B cell (primary cell): Measurements from ENCODE around the gene RNASE8. TPM values are rescaled to one million over a fixed set of nuclear protein-coding genes. Genes with fewer than 3 reads are reported as not detected.

ENCODE experiments used
- ATAC-seq: fragments of 200-7000 bp; cut with Tn5 transposase; one replicate; pipeline ENCODE4 v1.10.0; 2021; ENCODE audit warnings: low read depth, mild to moderate bottlenecking, moderate number of reproducible peaks, moderate library complexity
- CTCF ChIA-PET: fragments of 350-600 bp; sonication (Branson Sonifier 250); formaldehyde crosslinking; loops from one replicate; lab custom pipeline; 2021; ENCODE audit warnings: antibody characterized with exemption, inconsistent platforms; lab: Charles Lee
- POLR2A ChIA-PET: fragments of 350-600 bp; sonication (Branson Sonifier 250); formaldehyde crosslinking; loops from one replicate; lab custom pipeline; 2021; ENCODE audit warnings: antibody characterized with exemption; lab: Charles Lee
- DNase-seq: peaks from one replicate; pipeline ENCODE4 v3.0.0; 2013
- H2AFZ ChIP-seq: 2 replicates; pipeline ENCODE4 v1.6.1; 2012; ENCODE audit warnings: mild to moderate bottlenecking, low read depth, low read length; ENCODE audit not compliant: insufficient read depth, poor library complexity, severe bottlenecking
- H3K27ac ChIP-seq, 2 donors: 1 replicate in 1 of 2; 2 replicates in 1 of 2; pipeline ENCODE4 v1.5.1; 2012 to 2013; ENCODE audit warnings: low read length in 2 of 2, mild to moderate bottlenecking in 2 of 2, moderate library complexity in 1 of 2
- H3K27me3 ChIP-seq, 4 experiments: fragments of 200-600 bp in 1 of 4; sonication (generic) in 1 of 4; replicated peaks in 1 of 4; 1 replicate in 2 of 4; 2 replicates in 2 of 4; pipeline versions ENCODE4 v1.6.1 to v1.7.0; 2013 to 2016; ENCODE audit warnings: low read length in 3 of 4, mild to moderate bottlenecking in 2 of 4, mixed read lengths in 1 of 4, moderate library complexity in 1 of 4; ENCODE audit not compliant: insufficient read depth in 4 of 4, control insufficient read depth in 3 of 4; ENCODE audit errors: control extremely low read depth in 1 of 4
- H3K36me3 ChIP-seq, 2 experiments: replicated peaks in 1 of 2; 1 replicate in 1 of 2; 2 replicates in 1 of 2; pipeline versions ENCODE4 v1.6.1 to v1.7.1; 2013; ENCODE audit warnings: low read length in 1 of 2; ENCODE audit not compliant: insufficient read depth in 2 of 2, control insufficient read depth in 1 of 2; ENCODE audit errors: control extremely low read depth in 1 of 2, extremely low read depth in 1 of 2
- H3K4me1 ChIP-seq, 2 donors: fragments of 200-600 bp in 1 of 2; sonication (generic) in 1 of 2; 1 replicate in 1 of 2; 2 replicates in 1 of 2; pipeline versions ENCODE4 v1.5.1 to v1.6.1; 2013 to 2017; ENCODE audit warnings: low read length in 2 of 2; ENCODE audit not compliant: control insufficient read depth in 2 of 2, insufficient read depth in 2 of 2
- H3K4me2 ChIP-seq: replicated peaks from 2 replicates; pipeline ENCODE3; 2012; ENCODE audit warnings: mild to moderate bottlenecking, low read depth, low read length; ENCODE audit not compliant: poor library complexity, severe bottlenecking
- H3K4me3 ChIP-seq, 5 experiments: fragments of 200-600 bp in 1 of 5; sonication (generic) in 1 of 5; 1 replicate in 3 of 5; 2 replicates in 2 of 5; pipeline versions ENCODE4 v1.5.1 to v1.7.0; 2011 to 2016; ENCODE audit warnings: low read length in 4 of 5, mild to moderate bottlenecking in 4 of 5, low read depth in 2 of 5, control low read depth in 1 of 5, moderate library complexity in 1 of 5; ENCODE audit not compliant: insufficient read depth in 1 of 5; ENCODE audit errors: control extremely low read depth in 1 of 5, extremely low read depth in 1 of 5
- H3K79me2 ChIP-seq: fragments of 200-600 bp; sonication (generic); one replicate; pipeline ENCODE4 v1.6.0; 2016; ENCODE audit warnings: low read length; ENCODE audit not compliant: control insufficient read depth, insufficient read depth
- H3K9ac ChIP-seq: fragments of 200-600 bp; sonication (generic); 2 replicates; pipeline ENCODE4 v1.6.1; 2017; ENCODE audit warnings: mild to moderate bottlenecking, low read length, moderate library complexity
- H3K9me3 ChIP-seq, 3 donors: one replicate each; pipeline versions ENCODE4 v1.6.1 to v1.7.1; 2013; ENCODE audit warnings: low read length in 2 of 3; ENCODE audit not compliant: control insufficient read depth in 2 of 3, insufficient read depth in 1 of 3; ENCODE audit errors: control extremely low read depth in 1 of 3
- H4K20me1 ChIP-seq: 2 replicates; pipeline ENCODE4 v1.6.0; 2012; ENCODE audit warnings: mild to moderate bottlenecking, low read length; ENCODE audit not compliant: insufficient read depth, control insufficient read depth, poor library complexity, severe bottlenecking
- H3K27ac Mint-ChIP-seq: one replicate; pipeline ENCODE4 v1.8.0; 2021; ENCODE audit warnings: mixed read lengths
- H3K27me3 Mint-ChIP-seq: one replicate; pipeline ENCODE4 v1.8.0; 2021; ENCODE audit warnings: mixed read lengths
- H3K4me1 Mint-ChIP-seq: one replicate; pipeline ENCODE4 v1.8.0; 2021; ENCODE audit warnings: mixed read lengths
- H3K4me3 Mint-ChIP-seq: one replicate; pipeline ENCODE4 v1.8.0; 2021; ENCODE audit warnings: mixed read lengths
- H3K9me3 Mint-ChIP-seq: one replicate; pipeline ENCODE4 v1.8.0; 2022; ENCODE audit warnings: mixed read lengths; ENCODE audit not compliant: insufficient read depth
- CTCF ChIP-seq: fragments of 200-600 bp; IDR thresholded peaks from one replicate; pipeline ENCODE4 v1.8.0; 2022; ENCODE audit warnings: antibody characterized with exemption, mild to moderate bottlenecking
- EZH2 ChIP-seq: IDR thresholded peaks from 2 replicates; pipeline ENCODE4 v1.6.1; 2012; ENCODE audit warnings: borderline replicate concordance, low read depth, mild to moderate bottlenecking, moderate library complexity, low read length; ENCODE audit not compliant: insufficient read depth, poor library complexity, severe bottlenecking
- WGBS: methylation state at CpG from one replicate; pipeline ENCODE4 v1.1.5; 2013; ENCODE audit warnings: missing lambda C conversion rate; ENCODE audit not compliant: insufficient coverage; 5-methylcytosine and 5-hydroxymethylcytosine counted together
- intact Hi-C: fragments of 100-400 bp; cut with micrococcal nuclease; formaldehyde crosslinking; loops from one replicate; pipeline ENCODE4 v1.10.0; 2022
- polyA plus RNA-seq: library from polyadenylated mRNA; depleted of rRNA; stranded (reverse); fragments of >200 nt; gene quantifications from 2 replicates; pipeline ENCODE4 v1.2.3, GENCODE V29; 2012
- total RNA-seq, 2 donors: library from RNA; stranded (reverse); fragments of 120-200 nt in 1 of 2; gene quantifications; 1 replicate in 1 of 2; 2 replicates in 1 of 2; pipeline versions ENCODE4 v1.2.3 to v1.2.4, GENCODE V29; 2013 to 2022

Gene RNASE8
- total and polyA plus RNA-seq, 2 donors (not counting 1 experiment from before 2014, with no cell fraction given) = not detected

- no peaks in the 10 kb centered on the region for H3K9me3 Mint-ChIP-seq
- peaks cover 18% of the 10 kb centered on the region for H3K4me1 Mint-ChIP-seq
- ChIA-PET CTCF (interaction anchor here (0.9 to 11.8 kb wide), 9 partner anchors 9 to 132 kb away, joined by 3 to 348 read pairs (median 34); partner anchors contain the start of genes ARHGEF40 and NDRG2), POLR2A (interaction anchor here (0.5 to 2.6 kb wide), 4 partner anchors 11 to 367 kb away, joined by 4 to 27 read pairs (median 8); partner anchors contain the start of gene ARHGEF40)
- Histone ChIP-seq H3K27me3 (peaks cover 0 to 29% (median 17%) of the 10 kb centered on the region in 4 experiments), H3K9ac (peak overlapping the region; percentile 87), H4K20me1 (no peaks in the 10 kb centered on the region), H2AFZ (peak overlapping the region; percentile 83), H3K36me3 (no peaks in the 10 kb centered on the region), H3K27ac (peak overlapping the region; percentile 93 to 96), H3K9me3 (no peaks in the 10 kb centered on the region), H3K4me3 (peak overlapping the region; percentile 18 to 92 (median 80)), H3K4me1 (peaks cover 21 to 29% of the 10 kb centered on the region in 2 donors), H3K79me2 (no peaks in the 10 kb centered on the region), H3K4me2 (peak overlapping the region; percentile 75)
- peaks cover 28% of the 10 kb centered on the region for H3K27me3 Mint-ChIP-seq
- 2% methylated on average over 9 of the region's 9 CpGs for WGBS
- peak overlapping the region; percentile 78 for H3K4me3 Mint-ChIP-seq
- intact Hi-C loops = loop anchor here (1.0 to 10.0 kb wide), 5 partner anchors 32 to 761 kb away; partner anchors contain the start of genes METTL3, PARP2 and SUPT16H
- no peak for TF ChIP-seq CTCF
- no peak for TF ChIP-seq EZH2
- ATAC-seq (no peak), DNase-seq (no peak)
- peak overlapping the region; percentile 96 for H3K27ac Mint-ChIP-seq
These were observed 45.7 kb downstream of the RNASE8 start for GRCh38 chr14:21103411-21103709.
